Measurements from ENCODE around the gene ZNF827. TPM values are rescaled to one million over a fixed set of nuclear protein-coding genes. Genes with fewer than 3 reads are reported as not detected.
A peak's percentile ranks its signal among the peaks of the same experiment; 100 is the strongest.

The ZNF827 gene
- total and polyA plus RNA-seq, 4 donors: 2.6 to 29.2 (median 12.3) TPM

- no peak for ATAC-seq (ENCODE audit: low FRiP score)
- 53 to 60% methylated on average over 8 of the region's 8 CpGs for WGBS, 2 donors
- H3K4me3 ChIP-seq (ENCODE audit: low read length in 2 of 2): no peak overlapping the region
- H3K27me3 ChIP-seq (ENCODE audit: control insufficient read depth in 1 of 2, insufficient read depth in 2 of 2, low read length in 1 of 2): no peaks in the 10 kb centered on the region
- H3K9me3 ChIP-seq (ENCODE audit: control insufficient read depth, low read length): no peaks in the 10 kb centered on the region
- no peak for DNase-seq
- H3K36me3 ChIP-seq (ENCODE audit: control insufficient read depth in 1 of 2, insufficient read depth in 2 of 2, low read length in 1 of 2): no peaks in the 10 kb centered on the region
- H3K4me1 ChIP-seq (ENCODE audit: control insufficient read depth in 1 of 2, insufficient read depth in 2 of 2, low read length in 2 of 2): peaks cover 4 to 5% of the 10 kb centered on the region in 2 donors
- H3K27ac ChIP-seq (ENCODE audit: low read depth in 1 of 2, low read length in 2 of 2): peak overlapping the region in 1 of 2 donors; percentile 5
- intact Hi-C loops (cut with DNase I): no loop called here
Observed at GRCh38 chr4:145881989-145882388, 56.6 kb downstream of the ZNF827 start.

- peak overlapping the region in 1 of 2 donors; percentile 5 for H3K27ac ChIP-seq (ENCODE audit: low read depth in 1 of 2, low read length in 2 of 2)
- H3K27me3 ChIP-seq (ENCODE audit: control insufficient read depth in 1 of 2, insufficient read depth in 2 of 2, low read length in 1 of 2): no peaks in the 10 kb centered on the region
- DNase-seq (no peak), ATAC-seq (ENCODE audit: low FRiP score) (no peak)
- H3K36me3 ChIP-seq (ENCODE audit: control insufficient read depth in 1 of 2, insufficient read depth in 2 of 2, low read length in 1 of 2): no peaks in the 10 kb centered on the region
- H3K4me1 ChIP-seq (ENCODE audit: control insufficient read depth in 1 of 2, insufficient read depth in 2 of 2, low read length in 2 of 2): peaks cover 4 to 5% of the 10 kb centered on the region in 2 donors
- 48 to 49% methylated on average over 4 of the region's 4 CpGs for WGBS, 2 donors
- intact Hi-C loops (cut with DNase I): no loop called here
- no peak overlapping the region for H3K4me3 ChIP-seq (ENCODE audit: low read length in 2 of 2)
- no peaks in the 10 kb centered on the region for H3K9me3 ChIP-seq (ENCODE audit: control insufficient read depth, low read length)
Observed at GRCh38 chr4:145881576-145881975, 57.0 kb downstream of the ZNF827 start.

GRCh38 chr4:145880355-145880960 is 58.2 kb downstream of the ZNF827 start:
- intact Hi-C loops (cut with DNase I): no loop called here
- 92 to 94% methylated on average over 9 of the region's 9 CpGs for WGBS, 2 donors

DNA sequence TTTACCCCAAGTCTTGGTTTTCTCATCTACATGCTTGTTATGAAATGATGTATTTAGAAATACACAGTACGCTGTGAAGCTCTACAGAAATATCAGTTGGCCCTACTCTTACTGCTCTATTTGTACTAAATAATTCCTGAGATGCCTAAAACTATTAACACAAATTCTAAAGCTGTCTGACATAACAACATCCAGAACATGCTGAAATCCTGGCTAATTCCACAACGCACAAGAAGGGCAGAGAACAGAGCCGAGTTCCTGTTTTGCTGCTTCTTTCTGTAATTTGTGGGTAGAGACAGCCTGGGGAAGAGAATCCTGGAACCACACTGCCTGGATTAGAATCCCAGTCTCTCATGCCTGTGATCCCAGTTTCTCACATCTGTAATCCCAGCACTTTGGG is 59.0 kb downstream of the ZNF827 start:
- peak; percentile 44 for ATAC-seq (ENCODE audit: low FRiP score)
- Histone ChIP-seq H3K4me3 (ENCODE audit: low read length in 2 of 2) (no peak overlapping the region), H3K9me3 (ENCODE audit: control insufficient read depth, low read length) (no peaks in the 10 kb centered on the region), H3K36me3 (ENCODE audit: control insufficient read depth in 1 of 2, insufficient read depth in 2 of 2, low read length in 1 of 2) (no peaks in the 10 kb centered on the region), H3K27ac (ENCODE audit: low read depth in 1 of 2, low read length in 2 of 2) (peak overlapping the region in 1 of 2 donors; percentile 88), H3K27me3 (ENCODE audit: control insufficient read depth in 1 of 2, insufficient read depth in 2 of 2, low read length in 1 of 2) (no peaks in the 10 kb centered on the region), H3K4me1 (ENCODE audit: control insufficient read depth in 1 of 2, insufficient read depth in 2 of 2, low read length in 2 of 2) (peaks cover 5 to 6% of the 10 kb centered on the region in 2 donors)
- WGBS, 2 donors: 2 to 11% methylated on average over 3 of the region's 3 CpGs
- DNase-seq: no peak
- intact Hi-C loops (cut with DNase I): no loop called here

More at GRCh38 chr4:145880355-145880960, 58.2 kb downstream of the ZNF827 start:
- DNase-seq: no peak
- Histone ChIP-seq H3K9me3 (ENCODE audit: control insufficient read depth, low read length) (no peaks in the 10 kb centered on the region), H3K27me3 (ENCODE audit: control insufficient read depth in 1 of 2, insufficient read depth in 2 of 2, low read length in 1 of 2) (no peaks in the 10 kb centered on the region), H3K36me3 (ENCODE audit: control insufficient read depth in 1 of 2, insufficient read depth in 2 of 2, low read length in 1 of 2) (no peaks in the 10 kb centered on the region), H3K27ac (ENCODE audit: low read depth in 1 of 2, low read length in 2 of 2) (peak overlapping the region in 1 of 2 donors; percentile 85), H3K4me3 (ENCODE audit: low read length in 2 of 2) (no peak overlapping the region), H3K4me1 (ENCODE audit: control insufficient read depth in 1 of 2, insufficient read depth in 2 of 2, low read length in 2 of 2) (peaks cover 5 to 6% of the 10 kb centered on the region in 2 donors)
- no peak for ATAC-seq (ENCODE audit: low FRiP score)

DNA sequence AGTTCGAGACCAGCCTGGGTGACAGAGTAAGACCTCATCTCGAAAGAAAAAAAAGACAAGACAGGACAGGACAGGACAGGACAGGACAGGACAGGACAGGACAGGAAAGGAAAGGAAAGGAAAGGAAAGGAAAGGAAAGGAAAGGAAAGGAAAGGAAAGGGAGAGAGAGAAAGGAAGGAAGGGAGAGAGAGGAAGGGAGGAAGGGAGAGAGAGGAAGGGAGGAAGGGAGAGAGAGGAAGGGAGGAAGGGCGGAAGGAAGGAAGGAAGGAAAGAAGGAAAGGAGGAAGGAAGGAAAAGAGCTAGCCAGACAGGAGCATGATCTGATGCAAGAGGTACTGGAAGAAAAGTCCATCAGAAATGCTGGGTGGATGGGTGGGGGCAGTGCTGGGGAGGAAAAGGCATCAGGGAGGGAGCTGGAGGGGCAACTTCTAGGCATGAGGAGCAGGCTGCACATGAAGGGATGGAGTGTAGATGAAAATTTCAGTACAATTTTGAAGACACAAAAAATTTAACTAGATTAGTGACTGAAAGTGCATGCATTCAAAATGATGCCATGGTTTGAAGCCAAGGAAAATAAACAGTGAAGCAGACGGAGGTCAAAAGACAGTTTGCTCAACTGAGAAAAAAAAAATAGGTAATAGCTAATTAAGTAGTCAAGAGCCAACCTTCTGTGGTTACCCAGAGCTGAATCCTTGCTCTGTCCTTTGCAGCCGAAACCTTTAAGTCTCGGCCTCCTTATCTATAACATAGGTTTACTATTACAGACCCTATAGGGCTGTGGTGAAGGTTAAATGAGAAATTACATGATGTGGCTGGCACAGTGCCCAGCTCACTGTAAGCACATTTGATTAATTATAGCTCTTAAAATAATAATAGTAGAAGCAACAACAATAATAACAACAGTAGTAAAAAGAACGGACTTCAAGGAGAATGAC is 59.9 kb downstream of the ZNF827 start:
- intact Hi-C loops (cut with DNase I): no loop called here
- ATAC-seq (ENCODE audit: low FRiP score): no peak

GRCh38 chr4:145876531-145877180 is 62.0 kb downstream of the ZNF827 start:
- 38 to 43% methylated on average over 2 of the region's 2 CpGs for WGBS, 2 donors
- DNase-seq (no peak), ATAC-seq (ENCODE audit: low FRiP score) (no peak)
- Histone ChIP-seq H3K27me3 (ENCODE audit: control insufficient read depth in 1 of 2, insufficient read depth in 2 of 2, low read length in 1 of 2) (no peaks in the 10 kb centered on the region), H3K36me3 (ENCODE audit: control insufficient read depth in 1 of 2, insufficient read depth in 2 of 2, low read length in 1 of 2) (no peaks in the 10 kb centered on the region), H3K4me3 (ENCODE audit: low read length in 2 of 2) (no peak overlapping the region), H3K9me3 (ENCODE audit: control insufficient read depth, low read length) (no peaks in the 10 kb centered on the region), H3K4me1 (ENCODE audit: control insufficient read depth in 1 of 2, insufficient read depth in 2 of 2, low read length in 2 of 2) (peaks cover 5% of the 10 kb centered on the region in 2 donors), H3K27ac (ENCODE audit: low read depth in 1 of 2, low read length in 2 of 2) (no peak overlapping the region)
- intact Hi-C loops (cut with DNase I): no loop called here

More for the DNA sequence above, 59.9 kb downstream of the ZNF827 start:
- DNase-seq: no peak
- H3K27ac ChIP-seq (ENCODE audit: low read depth in 1 of 2, low read length in 2 of 2): peak overlapping the region in 1 of 2 donors; percentile 1
- H3K36me3 ChIP-seq (ENCODE audit: control insufficient read depth in 1 of 2, insufficient read depth in 2 of 2, low read length in 1 of 2): no peaks in the 10 kb centered on the region
- H3K9me3 ChIP-seq (ENCODE audit: control insufficient read depth, low read length): no peaks in the 10 kb centered on the region
- 65 to 67% methylated on average over 7 of the region's 7 CpGs for WGBS, 2 donors
- H3K4me1 ChIP-seq (ENCODE audit: control insufficient read depth in 1 of 2, insufficient read depth in 2 of 2, low read length in 2 of 2): peaks cover 5% of the 10 kb centered on the region in 2 donors
- no peaks in the 10 kb centered on the region for H3K27me3 ChIP-seq (ENCODE audit: control insufficient read depth in 1 of 2, insufficient read depth in 2 of 2, low read length in 1 of 2)
- H3K4me3 ChIP-seq (ENCODE audit: low read length in 2 of 2): no peak overlapping the region

- intact Hi-C loops (cut with DNase I): no loop called here
- peaks cover 2 to 3% of the 10 kb centered on the region in 2 donors for H3K4me1 ChIP-seq (ENCODE audit: control insufficient read depth in 1 of 2, insufficient read depth in 2 of 2, low read length in 2 of 2)
- no peak for DNase-seq
- H3K4me3 ChIP-seq (ENCODE audit: low read length in 2 of 2): no peak overlapping the region
- no peak for ATAC-seq (ENCODE audit: low FRiP score)
- H3K36me3 ChIP-seq (ENCODE audit: control insufficient read depth in 1 of 2, insufficient read depth in 2 of 2, low read length in 1 of 2): no peaks in the 10 kb centered on the region
- no peaks in the 10 kb centered on the region for H3K27me3 ChIP-seq (ENCODE audit: control insufficient read depth in 1 of 2, insufficient read depth in 2 of 2, low read length in 1 of 2)
- no peaks in the 10 kb centered on the region for H3K9me3 ChIP-seq (ENCODE audit: control insufficient read depth, low read length)
- H3K27ac ChIP-seq (ENCODE audit: low read depth in 1 of 2, low read length in 2 of 2): no peak overlapping the region
Observed at GRCh38 chr4:145873901-145874300, 64.7 kb downstream of the ZNF827 start.

- ATAC-seq (ENCODE audit: low FRiP score): no peak
Observed at GRCh38 chr4:145871209-145871608, 67.4 kb downstream of the ZNF827 start.

More at GRCh38 chr4:145871209-145871608, 67.4 kb downstream of the ZNF827 start:
- DNase-seq: no peak
- peaks cover 3 to 7% of the 10 kb centered on the region in 2 donors for H3K4me1 ChIP-seq (ENCODE audit: control insufficient read depth in 1 of 2, insufficient read depth in 2 of 2, low read length in 2 of 2)
- H3K27me3 ChIP-seq (ENCODE audit: control insufficient read depth in 1 of 2, insufficient read depth in 2 of 2, low read length in 1 of 2): no peaks in the 10 kb centered on the region
- intact Hi-C loops (cut with DNase I): no loop called here
- no peak overlapping the region for H3K27ac ChIP-seq (ENCODE audit: low read depth in 1 of 2, low read length in 2 of 2)
- H3K9me3 ChIP-seq (ENCODE audit: control insufficient read depth, low read length): no peaks in the 10 kb centered on the region
- no peaks in the 10 kb centered on the region for H3K36me3 ChIP-seq (ENCODE audit: control insufficient read depth in 1 of 2, insufficient read depth in 2 of 2, low read length in 1 of 2)
- H3K4me3 ChIP-seq (ENCODE audit: low read length in 2 of 2): no peak overlapping the region

Data from aorta (tissue), 5 donors.